IPS DF 4.7 (cell line): ENCODE results near the gene CPLX4.
"Not testable (repeated sequence)": the region's sequence is repeated elsewhere in the genome, so short reads cannot be mapped to it uniquely, and the experiment has no call there.

ENCODE experiments used
- DNase-seq: peaks from one replicate; pipeline ENCODE4 v3.0.0-alpha.2; 2013; ENCODE audit warnings: low spot score; ENCODE audit errors: extremely low read depth

Gene CPLX4

GRCh38 chr18:59271606-59272220, 46.7 kb downstream of the CPLX4 start:
- DNase-seq = no peak

GRCh38 chr18:59270689-59271257, 47.7 kb downstream of the CPLX4 start:
- no peak for DNase-seq

- DNase-seq = no peak
These were observed 48.8 kb downstream of the CPLX4 start for GRCh38 chr18:59269563-59270119.

GRCh38 chr18:59268721-59269562, 49.5 kb downstream of the CPLX4 start:
- no peak for DNase-seq

GRCh38 chr18:59268127-59268720, 50.2 kb downstream of the CPLX4 start:
- no peak for DNase-seq

- DNase-seq = no peak
These were observed 50.8 kb downstream of the CPLX4 start for GRCh38 chr18:59267503-59268126.

GRCh38 chr18:59266886-59267502, 51.5 kb downstream of the CPLX4 start:
- DNase-seq = no peak

GRCh38 chr18:59266459-59266858, 52.0 kb downstream of the CPLX4 start:
- no peak for DNase-seq

- no peak for DNase-seq
These were observed 52.5 kb downstream of the CPLX4 start for GRCh38 chr18:59265974-59266369.

GRCh38 chr18:59265246-59265973, 53.0 kb downstream of the CPLX4 start:
- no peak for DNase-seq

- DNase-seq = no peak
These were observed 53.7 kb downstream of the CPLX4 start for GRCh38 chr18:59264651-59265245.

GRCh38 chr18:59264121-59264571, 54.3 kb downstream of the CPLX4 start:
- no peak for DNase-seq

- DNase-seq = no peak
These were observed 54.8 kb downstream of the CPLX4 start for GRCh38 chr18:59263661-59264060.

- not testable (repeated sequence) for DNase-seq
These were observed 56.2 kb downstream of the CPLX4 start for GRCh38 chr18:59262243-59262642.

- DNase-seq = not testable (repeated sequence)
These were observed 56.6 kb downstream of the CPLX4 start for GRCh38 chr18:59261842-59262241.

GRCh38 chr18:59255491-59255890, 63.0 kb downstream of the CPLX4 start:
- not testable (repeated sequence) for DNase-seq

- no peak for DNase-seq
These were observed 69.2 kb downstream of the CPLX4 start for GRCh38 chr18:59249199-59249774.

GRCh38 chr18:59246796-59247195, 71.7 kb downstream of the CPLX4 start:
- no peak for DNase-seq
